GM12872 (cell line): Measurements from ENCODE around the gene MOBP.

Source experiments
- TF ChIP-seq, protein P1 (sequence below): IDR thresholded peaks from 3 replicates; pipeline ENCODE4 v1.5.1; 2011; ENCODE audit warnings: low read depth, mild to moderate bottlenecking, low read length, moderate library complexity; ENCODE audit not compliant: insufficient read depth

Gene MOBP

DNA sequence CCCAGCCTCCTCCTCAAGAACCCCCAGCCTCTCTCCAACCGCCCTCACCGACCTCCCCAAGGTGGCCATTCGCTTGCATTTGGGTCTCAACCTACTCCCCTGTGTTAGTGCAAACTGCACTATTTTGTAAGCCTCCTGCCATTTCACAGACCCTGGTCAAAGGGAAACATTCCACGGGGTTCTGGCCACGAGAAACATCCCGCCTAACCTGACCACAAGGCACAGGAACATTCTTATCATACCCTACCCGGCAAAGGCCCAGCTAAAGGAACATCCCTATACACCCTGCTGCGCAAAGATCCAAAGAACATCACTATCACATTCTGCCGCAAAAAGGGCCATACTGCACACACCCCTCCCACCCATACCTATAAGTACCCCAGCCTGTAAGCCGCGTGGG is 38.0 kb upstream of the MOBP start:
- TF ChIP-seq, protein P1, sequence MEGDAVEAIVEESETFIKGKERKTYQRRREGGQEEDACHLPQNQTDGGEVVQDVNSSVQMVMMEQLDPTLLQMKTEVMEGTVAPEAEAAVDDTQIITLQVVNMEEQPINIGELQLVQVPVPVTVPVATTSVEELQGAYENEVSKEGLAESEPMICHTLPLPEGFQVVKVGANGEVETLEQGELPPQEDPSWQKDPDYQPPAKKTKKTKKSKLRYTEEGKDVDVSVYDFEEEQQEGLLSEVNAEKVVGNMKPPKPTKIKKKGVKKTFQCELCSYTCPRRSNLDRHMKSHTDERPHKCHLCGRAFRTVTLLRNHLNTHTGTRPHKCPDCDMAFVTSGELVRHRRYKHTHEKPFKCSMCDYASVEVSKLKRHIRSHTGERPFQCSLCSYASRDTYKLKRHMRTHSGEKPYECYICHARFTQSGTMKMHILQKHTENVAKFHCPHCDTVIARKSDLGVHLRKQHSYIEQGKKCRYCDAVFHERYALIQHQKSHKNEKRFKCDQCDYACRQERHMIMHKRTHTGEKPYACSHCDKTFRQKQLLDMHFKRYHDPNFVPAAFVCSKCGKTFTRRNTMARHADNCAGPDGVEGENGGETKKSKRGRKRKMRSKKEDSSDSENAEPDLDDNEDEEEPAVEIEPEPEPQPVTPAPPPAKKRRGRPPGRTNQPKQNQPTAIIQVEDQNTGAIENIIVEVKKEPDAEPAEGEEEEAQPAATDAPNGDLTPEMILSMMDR, result no peak

DNA sequence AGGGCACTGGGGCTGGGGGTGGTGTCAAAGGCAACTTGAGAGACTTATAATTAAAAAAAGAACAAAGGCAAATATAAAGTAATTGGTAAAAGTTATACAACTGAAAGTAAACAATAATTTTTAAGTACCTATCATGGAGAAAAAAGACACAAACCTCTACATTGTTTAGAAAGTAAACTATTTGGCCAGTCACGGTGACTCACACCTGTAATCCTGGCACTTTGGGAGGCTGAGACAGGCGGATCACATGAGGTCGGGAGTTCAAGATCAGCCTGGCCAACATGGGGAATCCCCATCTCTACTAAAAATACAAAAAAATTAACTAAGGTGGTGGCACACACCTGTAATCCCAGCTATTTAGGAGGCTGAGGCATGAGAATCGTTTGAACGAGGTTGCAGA is 35.1 kb upstream of the MOBP start:
- TF ChIP-seq, protein P1, result no peak

DNA sequence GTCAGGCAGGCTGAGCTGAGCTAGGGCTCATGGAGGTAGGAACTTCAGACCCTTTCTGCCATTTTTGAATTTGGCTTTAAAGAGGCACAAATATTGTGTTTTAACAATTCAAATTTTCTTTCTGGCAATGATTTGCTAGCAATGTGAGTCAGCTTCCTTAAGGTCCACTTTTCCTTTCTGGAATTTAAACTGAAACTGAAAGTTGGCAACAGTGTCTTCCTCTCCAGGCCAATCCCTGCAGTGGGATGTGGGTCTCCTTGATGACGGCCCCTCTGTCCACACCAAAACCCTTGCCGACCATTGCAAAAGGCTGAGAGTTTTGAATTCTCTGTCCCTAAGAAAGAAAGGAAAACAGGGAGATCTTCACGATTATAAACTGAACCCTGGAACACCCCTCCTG is 33.8 kb upstream of the MOBP start:
- TF ChIP-seq, protein P1, result no peak

DNA sequence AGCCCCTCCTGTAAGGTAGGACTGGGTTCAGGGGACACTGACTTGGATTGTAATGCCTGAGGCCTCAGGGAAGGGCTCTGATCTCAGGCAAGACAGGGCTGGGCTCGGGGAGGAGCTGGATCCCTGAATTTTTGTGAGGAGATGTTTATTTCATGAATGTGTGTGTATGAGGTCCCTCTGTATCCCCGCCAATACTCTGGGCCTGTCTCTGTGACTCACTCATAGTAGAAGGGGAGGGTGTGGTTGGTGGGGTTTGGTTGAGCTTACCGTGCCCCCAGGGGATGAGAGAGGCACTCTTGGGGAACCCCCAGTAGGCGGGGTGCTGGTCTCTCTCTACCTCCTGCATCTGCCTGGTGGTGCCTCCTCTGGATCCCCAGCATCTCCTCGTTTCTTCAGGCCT is 32.9 kb upstream of the MOBP start:
- TF ChIP-seq, protein P1, result no peak

DNA sequence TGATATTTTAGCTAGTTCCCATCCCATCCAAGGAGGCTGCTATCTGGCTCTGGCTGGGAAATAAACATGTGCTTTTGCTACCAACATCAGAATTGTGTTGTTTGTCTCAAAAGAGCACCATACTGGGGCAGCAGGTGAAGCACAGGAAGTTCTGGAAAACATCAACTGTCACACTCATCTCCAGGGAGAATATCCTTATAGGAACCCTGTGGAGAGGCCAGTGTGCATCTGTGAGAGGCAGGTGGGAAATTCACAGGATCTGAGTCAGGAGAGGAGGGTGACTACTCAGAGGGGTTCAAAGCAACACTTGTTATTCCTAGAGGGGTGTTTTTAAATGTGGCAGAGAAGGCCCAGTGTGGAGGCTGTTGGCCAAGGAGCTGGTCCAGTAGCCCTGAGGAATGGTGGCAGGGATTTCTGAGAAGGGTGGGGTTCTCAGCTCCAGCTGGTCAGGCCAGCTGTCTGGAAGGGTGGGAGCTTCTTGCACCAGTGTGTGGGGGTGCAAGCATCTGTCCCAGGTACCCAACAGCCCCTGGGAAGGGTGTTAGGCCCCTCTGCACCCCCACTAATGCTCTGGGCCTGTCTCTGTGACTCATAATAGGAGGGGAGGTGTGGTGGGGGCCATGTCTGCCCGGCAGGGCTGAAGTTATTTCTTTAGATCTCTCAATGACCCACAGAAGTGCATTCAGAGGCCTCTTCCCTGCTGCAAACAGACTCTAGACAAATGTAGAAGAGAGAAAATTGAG is 32.3 kb upstream of the MOBP start:
- TF ChIP-seq, protein P1, result no peak

DNA sequence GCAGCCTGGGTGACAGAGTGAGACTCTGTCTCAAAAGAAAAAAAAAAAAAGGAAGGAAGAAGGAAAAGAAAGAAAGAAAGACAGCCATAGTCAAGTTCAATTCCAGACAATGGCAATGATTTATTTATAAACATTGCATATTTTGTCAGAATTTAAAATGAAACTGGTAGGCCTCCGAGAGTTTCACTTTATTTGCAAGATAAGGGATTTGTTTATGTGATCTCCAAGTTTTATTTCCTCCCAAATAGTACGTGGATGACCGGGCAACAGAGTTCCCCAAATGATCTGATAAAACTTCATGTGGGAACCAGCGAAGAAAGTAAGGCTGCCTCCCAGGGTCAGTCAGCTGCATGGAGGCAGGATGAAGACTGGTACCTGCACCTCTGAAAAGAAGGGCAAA is 28.6 kb upstream of the MOBP start:
- TF ChIP-seq, protein P1, result no peak

DNA sequence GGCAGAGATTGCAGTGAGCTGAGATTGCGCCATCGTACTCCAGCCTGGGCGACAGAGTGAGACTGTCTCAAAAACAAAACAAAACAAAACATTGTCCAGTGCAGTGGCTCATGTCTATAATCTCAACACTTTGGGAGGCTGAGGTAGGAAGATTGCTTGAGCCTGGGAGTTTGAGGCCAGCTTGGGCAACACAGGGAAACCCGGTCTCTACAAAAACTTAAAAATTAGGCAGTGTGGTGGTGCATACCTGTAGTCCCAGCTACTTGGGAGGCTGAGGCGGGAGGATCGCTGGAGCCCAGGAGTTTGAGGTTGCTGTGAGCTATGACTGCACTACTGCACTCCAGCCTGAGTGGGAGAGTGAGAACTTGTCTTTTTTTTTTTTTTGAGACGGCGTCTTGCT is 27.2 kb upstream of the MOBP start:
- TF ChIP-seq, protein P1, result no peak
